Breast epithelium (tissue), 3 donors: ENCODE data around the gene PRR11.

ENCODE experiments used
- CTCF ChIP-seq, 3 donors: fragments of 450-650 bp; IDR thresholded peaks; one replicate each; pipeline ENCODE4 v1.5.1; 2016 to 2017; ENCODE audit warnings: antibody characterized with exemption in 3 of 3, mild to moderate bottlenecking in 3 of 3, moderate library complexity in 3 of 3
- POLR2A ChIP-seq: fragments of 450-650 bp; IDR thresholded peaks from one replicate; pipeline ENCODE4 v1.6.1; 2016; ENCODE audit warnings: antibody characterized with exemption, mild to moderate bottlenecking, moderate library complexity

- TF ChIP-seq CTCF (IDR thresholded peaks at IDR 0.05) = no peak
- TF ChIP-seq POLR2A = no peak
Observed at GRCh38 chr17:59110973-59111372, 44.6 kb upstream of the PRR11 start.
